HG03060 (cell line): Measurements from ENCODE around the gene TTC34.
"Not testable (repeated sequence)": the region's sequence is repeated elsewhere in the genome, so short reads cannot be mapped to it uniquely, and the experiment has no call there.

ENCODE experiments used
- ATAC-seq: cut with Tn5 transposase; IDR thresholded peaks from one replicate; pipeline ENCODE4 v1.9.1; 2021; ENCODE audit warnings: low read depth, moderate number of reproducible peaks; ENCODE audit not compliant: unreplicated experiment

TTC34 gene

GRCh38 chr1:2799811-2800663, 1.5 kb downstream of the TTC34 start:
- ATAC-seq = no peak

- ATAC-seq = not testable (repeated sequence)
These were observed 2.5 kb downstream of the TTC34 start for GRCh38 chr1:2798958-2799357.

DNA sequence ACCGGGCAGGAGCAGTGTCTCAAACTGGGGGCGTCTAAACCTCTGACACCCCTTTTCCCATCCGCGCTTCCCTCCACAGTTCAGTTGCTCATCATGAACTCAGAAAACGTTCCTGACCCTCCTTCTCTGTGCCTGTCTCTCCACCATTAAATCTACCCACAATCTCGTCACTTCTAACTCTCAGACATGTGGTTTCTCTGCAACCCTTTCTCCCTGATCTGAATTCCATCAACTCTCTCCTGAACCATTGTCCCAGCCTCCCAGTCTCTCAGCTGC, 3.8 kb downstream of the TTC34 start:
- ATAC-seq = no peak

DNA sequence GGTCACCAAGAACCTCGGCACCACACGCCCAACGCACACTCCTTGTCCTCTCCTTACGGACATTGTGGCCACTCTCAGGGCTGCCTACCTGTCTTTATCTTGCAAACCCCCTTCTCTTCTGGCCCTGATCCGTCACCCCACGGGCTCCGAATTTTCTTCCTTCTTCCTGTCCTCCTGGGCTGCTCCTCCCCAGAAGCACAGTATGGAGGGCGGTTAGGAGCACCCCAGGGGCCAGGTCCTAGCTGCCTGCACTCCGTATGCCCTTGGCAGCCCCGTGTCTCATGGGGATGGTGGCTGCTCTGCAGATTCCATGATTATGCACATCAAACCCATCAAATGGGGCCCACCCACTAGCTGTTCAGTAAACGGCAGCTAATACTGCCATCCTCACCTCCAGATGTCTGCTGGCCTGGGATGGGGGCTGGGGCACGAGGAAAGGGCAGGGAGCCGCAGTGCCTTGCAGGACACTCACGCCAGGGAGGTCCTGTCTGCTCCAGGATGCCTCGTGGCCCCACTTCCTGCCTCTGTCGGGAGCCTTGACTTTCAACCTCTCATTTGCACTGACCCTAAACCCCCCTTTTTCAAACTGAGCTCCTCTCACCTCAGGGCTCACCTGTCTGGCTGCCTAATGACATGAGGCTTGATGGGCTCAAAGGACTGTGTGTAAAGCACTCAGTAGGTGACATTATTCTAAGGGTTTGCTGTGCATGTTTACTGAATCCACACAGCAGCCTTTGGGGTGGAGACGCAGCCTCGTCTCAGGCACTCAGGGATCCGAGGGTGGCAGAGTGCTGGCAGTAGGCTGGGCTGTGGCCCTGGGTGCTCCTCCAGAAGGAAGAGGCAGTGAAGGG, 4.4 kb downstream of the TTC34 start:
- ATAC-seq = no peak

DNA sequence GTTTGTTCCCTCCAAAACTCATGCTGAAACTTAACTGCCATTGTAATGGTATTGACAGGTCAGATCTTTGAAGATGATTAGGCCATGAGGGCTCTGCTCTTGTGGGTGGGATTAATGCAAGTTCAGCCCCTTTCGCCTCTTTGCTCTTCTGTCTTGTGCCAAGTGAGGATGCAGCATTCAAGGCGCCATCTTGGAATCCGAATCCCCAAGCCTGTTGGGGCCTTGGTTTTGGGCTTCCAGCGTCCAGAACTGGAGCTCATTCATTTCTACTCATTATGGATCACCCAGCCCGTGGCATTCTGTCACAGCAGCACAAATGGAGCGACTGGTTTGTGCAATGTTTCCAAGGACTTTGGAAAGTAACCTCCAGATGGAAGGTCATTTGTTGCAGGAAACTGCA, 5.6 kb downstream of the TTC34 start:
- ATAC-seq = no peak

GRCh38 chr1:2791027-2791760, 10.3 kb downstream of the TTC34 start:
- ATAC-seq = no peak

- ATAC-seq = no peak
These were observed 11.4 kb downstream of the TTC34 start for GRCh38 chr1:2789986-2790581.

GRCh38 chr1:2789164-2789985, 12.1 kb downstream of the TTC34 start:
- no peak for ATAC-seq

- ATAC-seq = no peak
These were observed 12.9 kb downstream of the TTC34 start for GRCh38 chr1:2788506-2789163.

- no peak for ATAC-seq
These were observed 14.2 kb downstream of the TTC34 start for GRCh38 chr1:2787163-2787911.

- no peak for ATAC-seq
These were observed 14.9 kb downstream of the TTC34 start for GRCh38 chr1:2786329-2787162.

DNA sequence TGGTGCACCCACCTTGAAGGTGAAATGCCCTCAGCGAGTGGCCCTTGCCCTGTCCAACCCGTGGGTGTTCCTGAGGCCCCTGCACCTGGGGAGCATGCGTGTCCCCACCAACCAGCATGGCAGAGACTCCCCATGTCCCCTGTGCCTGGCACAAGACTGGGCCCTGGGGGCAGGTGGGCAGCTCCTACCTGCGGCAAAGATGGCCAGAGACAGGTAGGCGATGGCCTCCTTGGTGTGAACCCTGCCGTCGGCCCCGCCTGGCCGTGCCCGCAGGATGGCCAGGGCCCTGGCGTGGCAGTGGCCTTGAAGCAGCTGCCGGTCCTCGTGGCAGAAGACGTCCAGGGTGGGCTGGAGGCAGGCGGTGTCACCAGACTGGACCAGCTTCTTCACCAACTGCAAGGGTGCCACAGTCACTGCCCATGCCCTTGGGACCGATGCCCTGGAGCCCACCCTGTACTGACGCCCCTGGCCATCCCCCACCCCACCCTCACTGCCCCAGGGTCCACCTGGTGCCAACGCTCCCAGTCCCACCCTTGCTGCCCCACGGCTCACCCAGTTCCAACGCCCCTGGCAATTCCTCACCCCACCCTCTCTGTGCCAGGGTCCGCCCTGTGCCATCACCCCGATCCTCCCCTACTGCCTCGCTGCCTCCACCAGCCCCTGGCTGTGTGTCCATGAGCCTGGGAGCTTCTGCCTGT, 15.7 kb downstream of the TTC34 start:
- ATAC-seq = no peak

GRCh38 chr1:2784854-2785630, 16.5 kb downstream of the TTC34 start:
- no peak for ATAC-seq

DNA sequence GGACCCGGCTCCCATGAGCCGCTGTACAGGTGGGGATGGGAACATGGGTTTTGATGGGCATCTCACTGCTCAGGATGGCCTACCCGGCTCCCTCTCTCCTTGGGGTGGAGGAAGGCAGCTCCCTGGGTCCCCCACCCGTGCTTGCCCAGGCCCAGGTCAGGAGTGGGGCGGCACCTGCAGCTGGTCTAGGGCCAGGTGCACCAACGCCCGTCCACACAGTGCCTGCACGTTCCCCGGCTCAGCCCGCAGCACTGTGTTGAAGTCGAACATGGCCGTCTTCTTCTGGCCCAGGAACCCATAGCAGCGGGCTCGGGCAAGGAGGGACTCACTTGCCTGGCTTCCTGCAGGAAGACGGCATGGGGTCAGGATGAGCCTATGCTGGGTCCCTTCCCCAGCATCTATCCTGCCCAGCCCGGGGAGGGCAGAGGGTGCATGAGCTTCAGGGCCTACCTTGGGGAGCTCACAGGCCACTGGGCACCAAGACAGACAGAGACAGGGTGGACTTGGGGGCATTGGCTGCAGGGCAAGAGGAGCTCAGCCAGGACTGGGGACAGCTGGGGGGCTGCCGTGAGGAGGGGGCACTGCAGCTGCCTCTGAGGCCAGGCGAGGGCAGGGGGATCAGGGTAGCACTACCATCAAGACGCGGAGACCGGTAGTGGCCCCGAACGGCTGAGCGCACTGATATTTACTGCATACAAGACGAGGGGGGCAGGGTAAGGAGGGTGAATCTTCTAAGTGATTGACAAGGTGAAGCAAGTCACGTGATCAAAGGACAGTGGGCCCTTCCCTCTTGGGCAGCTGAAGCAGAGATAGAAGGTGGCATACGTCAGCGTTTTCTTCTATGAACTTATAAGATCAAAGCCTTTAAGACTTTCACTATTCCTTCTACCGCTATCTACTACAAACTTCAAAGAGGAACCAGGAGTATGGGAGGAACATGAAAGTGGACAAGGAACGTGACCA, 17.8 kb downstream of the TTC34 start:
- ATAC-seq = no peak

- ATAC-seq = no peak
These were observed 18.4 kb downstream of the TTC34 start for GRCh38 chr1:2783069-2783434.

DNA sequence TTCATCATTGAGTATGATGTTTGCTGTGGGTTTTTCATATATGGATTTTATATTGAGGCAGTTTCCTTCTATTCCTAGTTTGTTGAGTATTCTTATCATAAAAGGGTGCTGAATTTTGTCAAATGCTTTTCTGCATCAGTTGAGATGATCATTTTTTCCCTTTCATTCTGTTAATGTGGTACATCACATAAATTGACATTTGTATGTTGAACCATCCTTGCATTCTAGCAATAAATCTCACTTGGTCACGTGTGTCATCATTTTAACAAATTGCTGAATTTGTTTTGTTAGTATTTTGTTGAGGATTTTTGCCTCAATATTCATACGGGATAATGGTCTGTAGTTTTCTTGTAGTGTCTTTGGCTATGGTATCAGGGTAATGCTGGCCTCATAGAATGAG, 19.9 kb downstream of the TTC34 start:
- no peak for ATAC-seq
